ENCODE measurements around the gene CGB3. TPM values are rescaled to one million over a fixed set of nuclear protein-coding genes. Genes with fewer than 3 reads are reported as not detected.

CGB3 gene
- total and polyA plus RNA-seq, 7 donors = not detected

DNA sequence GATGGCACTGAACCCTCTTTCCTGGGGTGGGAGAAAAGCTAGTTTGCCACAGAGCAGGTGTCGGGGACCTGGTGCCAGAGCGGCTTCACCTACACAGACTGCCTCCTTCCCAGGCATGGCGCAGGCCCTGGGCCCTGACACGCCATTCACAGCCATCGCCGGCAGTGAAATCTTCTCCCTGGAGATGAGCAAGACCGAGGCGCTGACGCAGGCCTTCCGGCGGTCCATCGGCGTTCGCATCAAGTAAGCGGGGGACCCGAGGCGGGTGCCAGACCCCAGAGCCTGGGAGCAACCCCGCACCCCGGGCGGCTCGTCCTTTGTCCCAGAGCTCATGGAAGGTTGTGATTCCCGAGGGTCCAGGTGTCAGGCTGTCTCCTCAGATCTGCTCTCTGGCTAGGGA is 17.2 kb downstream of the CGB3 start:
- Histone ChIP-seq H3K9me3 (no peaks in the 10 kb centered on the region), H3K27me3 (no peaks in the 10 kb centered on the region), H3K27ac (no peak overlapping the region), H3K36me3 (peaks cover 15 to 91% (median 38%) of the 10 kb centered on the region in 4 donors), H3K4me3 (no peak overlapping the region), H3K4me1 (no peaks in the 10 kb centered on the region)
- WGBS, 2 donors = 98% methylated on average over 22 of the region's 22 CpGs
- TF ChIP-seq POLR2A (IDR thresholded peaks at IDR 0.05) (no peak), EP300 (IDR thresholded peaks at IDR 0.05) (no peak), POLR2AphosphoS5 (IDR thresholded peaks at IDR 0.05) (no peak)
- TF ChIP-seq, protein P1, sequence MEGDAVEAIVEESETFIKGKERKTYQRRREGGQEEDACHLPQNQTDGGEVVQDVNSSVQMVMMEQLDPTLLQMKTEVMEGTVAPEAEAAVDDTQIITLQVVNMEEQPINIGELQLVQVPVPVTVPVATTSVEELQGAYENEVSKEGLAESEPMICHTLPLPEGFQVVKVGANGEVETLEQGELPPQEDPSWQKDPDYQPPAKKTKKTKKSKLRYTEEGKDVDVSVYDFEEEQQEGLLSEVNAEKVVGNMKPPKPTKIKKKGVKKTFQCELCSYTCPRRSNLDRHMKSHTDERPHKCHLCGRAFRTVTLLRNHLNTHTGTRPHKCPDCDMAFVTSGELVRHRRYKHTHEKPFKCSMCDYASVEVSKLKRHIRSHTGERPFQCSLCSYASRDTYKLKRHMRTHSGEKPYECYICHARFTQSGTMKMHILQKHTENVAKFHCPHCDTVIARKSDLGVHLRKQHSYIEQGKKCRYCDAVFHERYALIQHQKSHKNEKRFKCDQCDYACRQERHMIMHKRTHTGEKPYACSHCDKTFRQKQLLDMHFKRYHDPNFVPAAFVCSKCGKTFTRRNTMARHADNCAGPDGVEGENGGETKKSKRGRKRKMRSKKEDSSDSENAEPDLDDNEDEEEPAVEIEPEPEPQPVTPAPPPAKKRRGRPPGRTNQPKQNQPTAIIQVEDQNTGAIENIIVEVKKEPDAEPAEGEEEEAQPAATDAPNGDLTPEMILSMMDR (IDR thresholded peaks at IDR 0.05) = no peak
- intact Hi-C loops (cut with DNase I) = no loop called here
- no peak for DNase-seq

DNA sequence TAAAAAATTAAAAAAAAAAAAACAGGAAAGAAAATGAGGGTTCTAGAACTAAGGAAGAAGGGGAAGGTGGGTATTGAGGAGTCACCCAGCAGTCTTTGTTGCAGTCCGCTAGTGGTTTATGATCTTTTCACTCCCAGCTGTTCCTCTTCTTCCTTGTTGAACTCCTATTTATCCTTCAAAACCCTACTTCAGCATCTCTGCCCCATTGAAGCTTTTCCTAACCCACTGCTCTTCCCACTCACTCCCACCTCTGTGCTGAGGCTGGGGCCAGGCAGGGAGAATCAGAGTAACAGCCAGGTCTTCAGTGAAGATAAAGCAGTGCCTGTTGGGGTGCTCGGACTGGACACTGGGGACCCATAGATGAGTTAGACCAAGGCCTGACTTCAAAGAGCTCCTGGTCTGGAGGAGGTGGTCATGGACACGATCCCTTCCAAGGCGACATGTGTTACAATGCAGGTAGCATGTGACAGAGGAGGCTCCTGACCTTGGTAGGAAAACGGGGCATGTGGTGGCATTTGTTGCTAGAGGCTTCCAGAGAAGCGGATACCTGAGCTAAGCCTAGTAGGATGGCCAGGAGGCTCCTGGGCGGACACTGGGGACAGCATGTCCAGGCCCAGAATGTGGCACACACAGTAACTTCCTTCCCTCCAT is 19.0 kb downstream of the CGB3 start:
- Histone ChIP-seq H3K27me3 (no peaks in the 10 kb centered on the region), H3K4me1 (no peaks in the 10 kb centered on the region), H3K27ac (no peak overlapping the region), H3K36me3 (peaks cover 7 to 78% (median 28%) of the 10 kb centered on the region in 4 donors), H3K9me3 (no peaks in the 10 kb centered on the region), H3K4me3 (no peak overlapping the region)
- WGBS, 2 donors = 95 to 96% methylated on average over 7 of the region's 7 CpGs
- no peak for DNase-seq
- TF ChIP-seq POLR2AphosphoS5 (IDR thresholded peaks at IDR 0.05) = no peak
- TF ChIP-seq EP300 (IDR thresholded peaks at IDR 0.05) = no peak
- TF ChIP-seq, protein P1 (IDR thresholded peaks at IDR 0.05) = no peak
- no peak for TF ChIP-seq POLR2A (IDR thresholded peaks at IDR 0.05)
- intact Hi-C loops (cut with DNase I) = no loop called here

DNA sequence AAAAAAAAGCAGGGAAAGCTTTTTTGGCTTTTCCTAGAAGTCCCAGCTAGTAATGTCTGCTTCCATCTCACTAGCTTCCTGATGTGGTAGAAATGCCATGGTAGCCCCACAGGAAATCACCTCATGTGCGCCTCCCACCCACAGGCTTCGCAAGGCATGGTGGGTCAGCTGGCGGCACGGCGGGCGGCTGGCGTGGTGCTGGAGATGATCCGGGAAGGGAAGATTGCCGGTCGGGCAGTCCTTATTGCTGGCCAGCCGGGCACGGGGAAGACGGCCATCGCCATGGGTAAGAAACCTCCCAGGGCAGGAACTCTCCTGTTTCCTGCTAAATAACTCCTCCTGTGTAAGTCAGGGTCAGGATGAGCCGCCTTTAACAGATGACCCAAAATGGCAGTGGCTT is 20.0 kb downstream of the CGB3 start:
- TF ChIP-seq, protein P1 (IDR thresholded peaks at IDR 0.05) = no peak
- TF ChIP-seq POLR2AphosphoS5 (IDR thresholded peaks at IDR 0.05) (no peak), EP300 (IDR thresholded peaks at IDR 0.05) (no peak), POLR2A (IDR thresholded peaks at IDR 0.05) (no peak)
- 98 to 99% methylated on average over 15 of the region's 15 CpGs for WGBS, 2 donors
- peaks cover 0 to 68% (median 25%) of the 10 kb centered on the region in 4 donors for H3K36me3 ChIP-seq

DNA sequence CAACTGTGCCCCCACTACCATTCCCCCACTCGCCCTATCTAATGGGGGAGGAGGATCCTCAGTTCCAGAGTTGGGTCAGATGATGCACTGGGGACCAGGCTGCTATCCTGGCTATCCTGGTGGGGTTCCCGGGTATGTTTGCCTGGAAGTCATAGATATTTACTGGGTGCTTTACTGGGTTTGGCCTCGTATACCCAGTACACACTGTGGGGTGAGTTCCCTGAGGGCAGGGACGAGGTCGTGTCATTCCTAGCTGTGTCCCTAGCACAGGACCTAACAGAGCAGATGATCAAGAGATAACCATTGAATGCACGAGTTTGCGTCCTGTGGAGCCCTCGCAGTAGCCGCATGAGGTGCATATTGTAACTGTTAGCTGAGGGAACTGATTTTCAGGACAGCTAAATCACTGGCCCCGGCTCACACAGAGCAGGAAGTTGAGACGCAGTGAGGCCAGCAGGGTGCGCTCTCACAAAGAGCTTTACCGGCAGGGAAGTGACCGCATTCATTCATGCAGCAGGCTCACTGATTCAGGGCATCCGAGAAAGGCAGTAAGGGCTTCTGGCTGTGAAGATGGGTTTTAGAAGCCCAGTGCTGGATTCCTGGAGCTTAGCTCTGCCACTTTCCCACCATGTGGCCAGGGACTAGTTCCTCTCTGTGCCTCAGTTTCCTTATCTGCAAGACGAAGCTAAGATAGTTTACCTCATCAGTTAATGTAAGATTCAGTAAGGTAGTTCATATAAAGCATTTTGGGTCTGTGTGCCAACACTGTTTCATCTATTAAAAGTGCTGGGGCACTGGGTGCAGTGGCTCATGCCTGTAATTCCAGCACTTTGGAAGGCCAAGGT is 24.4 kb downstream of the CGB3 start:
- H3K36me3 ChIP-seq = peaks cover 0 to 32% (median 5%) of the 10 kb centered on the region in 4 donors

More for the DNA sequence above, 20.0 kb downstream of the CGB3 start:
- Histone ChIP-seq H3K27ac (no peak overlapping the region), H3K4me1 (no peaks in the 10 kb centered on the region), H3K4me3 (no peak overlapping the region), H3K9me3 (no peaks in the 10 kb centered on the region), H3K27me3 (no peaks in the 10 kb centered on the region)
- no peak for DNase-seq
- intact Hi-C loops (cut with DNase I) = no loop called here

More for the DNA sequence above, 24.4 kb downstream of the CGB3 start:
- no peak for DNase-seq
- peaks cover 0 to 7% (median 6%) of the 10 kb centered on the region in 4 donors for H3K4me1 ChIP-seq
- no peaks in the 10 kb centered on the region for H3K27me3 ChIP-seq
- no peaks in the 10 kb centered on the region for H3K9me3 ChIP-seq
- no peak overlapping the region for H3K4me3 ChIP-seq
- intact Hi-C loops (cut with DNase I) = no loop called here
- WGBS, 2 donors = 54 to 66% methylated on average over 16 of the region's 16 CpGs
- TF ChIP-seq, protein P1 (IDR thresholded peaks at IDR 0.05) = peak in 3 of 4 experiments; percentile 33 to 49 (median 34)
- no peak for TF ChIP-seq EP300 (IDR thresholded peaks at IDR 0.05)
- no peak overlapping the region for H3K27ac ChIP-seq
